Cardiac fibroblast (primary cell): ENCODE data around the gene HSF2BP.

Experiments
- DNase-seq, 2 donors: peaks; one replicate each; pipeline versions ENCODE4 v3.0.0 to v3.0.0-alpha.2; 2010; ENCODE audit warnings: low read depth in 2 of 2
- H3K4me3 ChIP-seq, 2 donors: replicated peaks in 1 of 2; 1 replicate in 1 of 2; 2 replicates in 1 of 2; pipeline ENCODE4 v1.5.1; 2011; ENCODE audit warnings: low read depth in 2 of 2, low read length in 2 of 2, mild to moderate bottlenecking in 2 of 2, moderate library complexity in 1 of 2
- TF ChIP-seq, protein P1 (sequence below): IDR thresholded peaks from one replicate; pipeline ENCODE4 v1.5.1; 2011; ENCODE audit warnings: low read depth, mild to moderate bottlenecking, low read length, inconsistent platforms

Gene HSF2BP

DNA sequence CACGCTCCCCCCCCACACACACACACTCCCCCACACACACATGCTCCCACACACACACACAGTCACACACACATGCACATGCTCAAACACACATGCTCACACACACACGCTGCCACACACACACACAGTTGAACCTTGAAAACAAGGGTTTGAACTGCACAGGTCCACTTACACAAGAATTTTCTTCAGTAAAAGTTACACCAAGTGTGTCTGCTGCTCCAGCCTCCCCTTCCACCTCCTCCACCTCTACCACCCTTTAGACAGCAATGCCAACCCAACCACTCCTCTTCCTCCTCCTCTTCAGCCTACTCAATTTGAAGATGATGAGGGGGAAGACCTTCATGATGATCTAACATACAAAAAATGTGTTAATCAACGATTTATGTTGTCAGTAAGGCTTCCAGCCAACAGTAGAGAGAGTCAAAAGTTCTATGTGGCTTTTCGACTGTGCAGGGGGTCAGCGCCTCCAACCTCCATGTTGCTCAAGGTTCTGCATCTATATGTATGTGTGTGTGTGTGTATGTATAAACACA, 26.8 kb downstream of the HSF2BP start:
- DNase-seq, result no peak
- TF ChIP-seq, protein P1, sequence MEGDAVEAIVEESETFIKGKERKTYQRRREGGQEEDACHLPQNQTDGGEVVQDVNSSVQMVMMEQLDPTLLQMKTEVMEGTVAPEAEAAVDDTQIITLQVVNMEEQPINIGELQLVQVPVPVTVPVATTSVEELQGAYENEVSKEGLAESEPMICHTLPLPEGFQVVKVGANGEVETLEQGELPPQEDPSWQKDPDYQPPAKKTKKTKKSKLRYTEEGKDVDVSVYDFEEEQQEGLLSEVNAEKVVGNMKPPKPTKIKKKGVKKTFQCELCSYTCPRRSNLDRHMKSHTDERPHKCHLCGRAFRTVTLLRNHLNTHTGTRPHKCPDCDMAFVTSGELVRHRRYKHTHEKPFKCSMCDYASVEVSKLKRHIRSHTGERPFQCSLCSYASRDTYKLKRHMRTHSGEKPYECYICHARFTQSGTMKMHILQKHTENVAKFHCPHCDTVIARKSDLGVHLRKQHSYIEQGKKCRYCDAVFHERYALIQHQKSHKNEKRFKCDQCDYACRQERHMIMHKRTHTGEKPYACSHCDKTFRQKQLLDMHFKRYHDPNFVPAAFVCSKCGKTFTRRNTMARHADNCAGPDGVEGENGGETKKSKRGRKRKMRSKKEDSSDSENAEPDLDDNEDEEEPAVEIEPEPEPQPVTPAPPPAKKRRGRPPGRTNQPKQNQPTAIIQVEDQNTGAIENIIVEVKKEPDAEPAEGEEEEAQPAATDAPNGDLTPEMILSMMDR, result no peak

DNA sequence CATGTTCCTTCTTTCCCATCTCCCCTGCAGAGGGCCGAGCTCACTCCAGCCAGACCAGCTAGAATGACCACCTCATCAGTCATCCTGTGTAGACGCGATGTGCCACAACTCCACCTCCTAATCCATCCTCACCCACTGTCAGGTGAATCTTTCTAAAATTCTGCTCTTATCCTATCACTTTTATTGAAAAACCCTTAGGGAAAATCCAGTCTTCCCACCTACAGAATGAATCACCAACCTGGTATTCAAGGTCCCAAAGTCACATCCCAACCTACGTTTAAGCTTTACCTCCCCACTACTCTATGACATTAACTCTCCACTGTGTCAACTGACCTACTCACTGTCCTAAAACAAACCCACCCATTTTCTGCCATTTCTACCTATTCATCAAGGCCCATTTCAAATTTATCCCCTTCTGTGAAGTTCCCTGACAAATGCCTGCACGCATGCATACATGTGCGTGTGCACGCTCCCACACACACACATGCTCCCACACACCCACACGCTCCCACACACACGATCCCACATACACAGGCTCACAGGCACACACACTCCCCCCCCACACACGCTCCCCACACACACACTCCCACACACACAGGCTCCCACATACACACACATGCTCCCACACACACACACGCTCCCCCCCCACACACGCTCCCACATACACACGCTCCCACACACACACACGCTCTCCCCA, 27.7 kb downstream of the HSF2BP start:
- TF ChIP-seq, protein P1, result no peak
- DNase-seq, result no peak
- H3K4me3 ChIP-seq, result no peak overlapping the region

More for the DNA sequence above, 26.8 kb downstream of the HSF2BP start:
- H3K4me3 ChIP-seq, result no peak overlapping the region

DNA sequence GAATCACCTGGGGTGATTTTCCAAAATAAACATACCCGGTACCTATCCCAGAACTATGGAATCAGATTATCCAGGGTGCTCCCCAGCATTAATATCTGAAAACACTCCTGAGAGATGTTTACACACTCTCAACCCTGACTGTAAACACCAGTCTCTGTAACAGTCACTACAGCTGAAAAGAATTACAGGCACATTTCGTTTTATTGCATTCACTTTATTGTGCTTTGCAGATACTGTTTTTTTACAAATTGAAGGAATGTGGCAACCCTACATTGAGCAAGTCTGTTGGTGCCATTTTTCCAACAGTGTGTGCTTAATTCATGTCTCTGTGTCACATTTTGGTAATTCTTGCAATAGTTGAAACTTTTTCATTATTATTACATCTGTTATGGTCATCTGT, 31.8 kb downstream of the HSF2BP start:
- no peak for DNase-seq
- H3K4me3 ChIP-seq, result no peak overlapping the region
- TF ChIP-seq, protein P1, result no peak

DNA sequence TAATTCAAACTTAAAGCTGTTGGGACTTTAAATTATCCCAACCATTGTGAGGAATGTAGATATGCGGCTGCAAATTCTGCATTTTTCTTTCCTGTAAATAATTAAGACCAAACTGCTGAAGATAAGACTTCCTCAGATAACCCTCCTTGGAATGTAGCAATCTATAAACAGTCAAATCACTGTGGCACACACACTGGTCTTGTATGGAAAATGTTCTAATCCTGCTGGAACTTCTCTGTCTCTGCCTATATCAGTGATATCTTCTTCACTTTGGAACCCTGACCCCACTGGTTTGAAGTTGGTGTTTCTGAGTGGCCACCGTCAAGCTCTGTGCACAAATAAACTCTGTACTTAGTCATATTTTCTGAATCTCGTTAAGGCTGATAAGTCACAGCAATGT, 32.9 kb downstream of the HSF2BP start:
- TF ChIP-seq, protein P1, result no peak
- no peak overlapping the region for H3K4me3 ChIP-seq
- peak in 1 of 2 donors; percentile 42 for DNase-seq

DNA sequence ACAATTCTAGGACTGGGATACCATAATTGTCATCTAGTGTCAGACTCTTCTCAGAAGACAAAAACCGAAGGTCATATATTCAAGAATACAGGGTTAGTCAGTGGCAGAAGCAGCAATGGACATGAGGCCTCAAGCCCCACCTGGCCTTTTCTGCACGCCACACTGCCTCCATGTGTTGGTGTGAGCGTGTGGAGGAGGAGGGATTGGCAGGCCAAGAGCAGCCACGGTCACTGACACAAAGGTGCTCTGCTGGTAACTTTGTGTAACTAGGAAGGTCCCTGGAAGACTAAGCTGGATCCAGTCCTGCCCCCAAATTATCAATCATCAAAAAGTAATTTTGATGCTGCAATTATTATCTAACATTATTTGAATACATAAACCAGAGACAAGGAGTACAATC, 34.9 kb downstream of the HSF2BP start:
- DNase-seq, result no peak
- no peak overlapping the region for H3K4me3 ChIP-seq
- TF ChIP-seq, protein P1, result no peak

DNA sequence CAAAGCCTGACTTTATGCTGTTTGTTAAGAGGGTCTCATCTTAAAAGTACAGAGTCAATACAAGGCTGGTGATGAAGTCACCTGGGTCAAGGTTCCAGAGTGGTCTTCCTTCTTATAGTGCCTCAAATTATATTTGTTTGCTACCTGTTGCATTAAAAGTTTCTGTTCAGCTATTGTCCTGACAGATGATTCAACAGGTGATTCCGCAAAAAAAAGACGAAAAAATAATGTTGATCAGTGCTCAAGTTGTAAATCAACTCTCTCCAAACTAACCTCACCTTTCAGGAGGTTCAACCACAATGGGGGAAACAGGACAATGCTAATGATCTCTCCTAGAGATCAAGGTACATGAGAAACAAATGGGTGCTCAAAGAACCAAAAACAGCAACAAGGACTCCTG, 35.7 kb downstream of the HSF2BP start:
- H3K4me3 ChIP-seq, result no peak overlapping the region
- DNase-seq, result no peak
- TF ChIP-seq, protein P1, result no peak
